Daoy (cell line): ENCODE data around the gene U2AF1. TPM values are rescaled to one million over a fixed set of nuclear protein-coding genes. Genes with fewer than 3 reads are reported as not detected.

Source experiments
- total RNA-seq: library from RNA; depleted of rRNA; stranded (reverse); fragments of >200 nt; shearing (Covaris generic); gene quantifications from 2 replicates; pipeline ENCODE4 v1.2.3, GENCODE V29; 2014; rRNA removed

The U2AF1 gene
- total RNA-seq, 1 experiment from 2014 or later = 43.1 TPM

Other genes with a start within 250 kb of the U2AF1 start
- gene WDR4, start 228.0 kb downstream of the U2AF1 start, total RNA-seq = 35.8 and 37.9 TPM in 2 replicates
- gene NDUFV3, start 214.3 kb downstream of the U2AF1 start, total RNA-seq = 37.8 and 40.3 TPM in 2 replicates
- not detected in 2 replicates for gene ERVH48-1, start 181.9 kb downstream of the U2AF1 start, total RNA-seq
- 18.0 and 20.1 TPM in 2 replicates for gene PKNOX1, start 133.0 kb downstream of the U2AF1 start, total RNA-seq
- gene CBS, start 31.7 kb downstream of the U2AF1 start, total RNA-seq = 12.8 and 19.8 TPM in 2 replicates
- not detected in 2 replicates for gene CRYAA, start 61.4 kb upstream of the U2AF1 start, total RNA-seq